ENCODE measurements around the gene TCF12. TPM values are rescaled to one million over a fixed set of nuclear protein-coding genes. Genes with fewer than 3 reads are reported as not detected.
"Not testable (repeated sequence)": the region's sequence is repeated elsewhere in the genome, so short reads cannot be mapped to it uniquely, and the experiment has no call there.

Gene TCF12
- total RNA-seq, 1 experiment from 2014 or later: 76.7 TPM

- Histone ChIP-seq H3K79me2 (ENCODE audit: insufficient read depth, low read length) (peaks cover 4% of the 10 kb centered on the region; the same call in 1 of the 2 replicates), H2BK5ac (ENCODE audit: insufficient read length, low read length) (no peak overlapping the region), H3K56ac (ENCODE audit: insufficient read length, low read depth, low read length) (no peak overlapping the region), H3K23ac (ENCODE audit: insufficient read length, low read depth, low read length) (no peak overlapping the region), H3K4me2 (ENCODE audit: insufficient read depth, insufficient read length, low read length) (no peak overlapping the region), H4K5ac (ENCODE audit: insufficient read length, low read depth, low read length) (no peak overlapping the region), H3K4ac (ENCODE audit: low read depth, low read length) (no peak overlapping the region), H3K18ac (ENCODE audit: insufficient read length, low read depth, low read length) (no peak overlapping the region), H2BK12ac (ENCODE audit: insufficient read length, low read depth, low read length) (no peak overlapping the region), H2BK120ac (ENCODE audit: low read depth, low read length, poor library complexity, severe bottlenecking) (no peak overlapping the region), H4K8ac (replicated peaks; ENCODE audit: insufficient read length, low read depth, low read length) (no peak overlapping the region), H3K23me2 (ENCODE audit: insufficient read length, low read depth, low read length, poor library complexity, severe bottlenecking) (no peaks in the 10 kb centered on the region), H2AFZ (ENCODE audit: low read length) (no peak overlapping the region), H3T11ph (ENCODE audit: low read length) (no peak overlapping the region), H4K91ac (ENCODE audit: insufficient read length, low read depth, low read length) (no peak overlapping the region), H3K27ac (ENCODE audit: insufficient read length, low read depth, low read length) (no peak overlapping the region), H3K9ac (ENCODE audit: extremely low read depth, insufficient read length, low read length) (no peak overlapping the region), H3K14ac (ENCODE audit: insufficient read depth, low read length) (no peak overlapping the region), H3K4me1 (ENCODE audit: insufficient read depth, low read length) (peaks cover 5% of the 10 kb centered on the region), H3K9me3 (ENCODE audit: control insufficient read depth, low read depth, low read length) (no peaks in the 10 kb centered on the region), H2BK15ac (ENCODE audit: low read depth, low read length) (no peak overlapping the region), H3K27me3 (ENCODE audit: insufficient read depth, low read length) (no peaks in the 10 kb centered on the region), H3K79me1 (ENCODE audit: insufficient read depth, low read depth, low read length, poor library complexity, severe bottlenecking) (no peaks in the 10 kb centered on the region), H2BK20ac (ENCODE audit: low read depth, low read length, poor library complexity, severe bottlenecking) (no peak overlapping the region), H4K20me1 (ENCODE audit: control insufficient read depth, insufficient read depth, insufficient read length) (no peaks in the 10 kb centered on the region), H2AK5ac (ENCODE audit: insufficient read length, low read length) (no peak overlapping the region)
- H3K27ac Mint-ChIP-seq: peak overlapping the region in 2 of 3 experiments; percentile 8 to 52; a peak in 4 of 7 replicates
- H3K9me3 Mint-ChIP-seq: no peaks in the 10 kb centered on the region; a peak in 1 of 5 replicates
- no peaks in the 10 kb centered on the region for H3K27me3 Mint-ChIP-seq (ENCODE audit: low read depth)
- no peak for TF ChIP-seq CTCF (conservative IDR thresholded peaks at IDR 0.05)
- DNase-seq: no peak
- WGBS (ENCODE audit: extremely low coverage, insufficient read length, low lambda C conversion rate): no CpG with 5 or more reads among the region's 3 CpGs
- no peak overlapping the region for H3K4me3 Mint-ChIP-seq
- H3K4me1 Mint-ChIP-seq: peaks cover 17 to 26% of the 10 kb centered on the region in 2 experiments
- peaks cover 0 to 8% (median 4%) of the 10 kb centered on the region in 3 experiments; a peak in 3 of 7 replicates for H3K36me3 Mint-ChIP-seq (ENCODE audit: insufficient read depth in 1 of 3, low read depth in 3 of 3)
These were observed 94.1 kb downstream of the TCF12 start for GRCh38 chr15:57012556-57012955.

GRCh38 chr15:57014896-57015295 is 96.5 kb downstream of the TCF12 start:
- H4K91ac ChIP-seq (ENCODE audit: insufficient read length, low read depth, low read length); H3T11ph ChIP-seq (ENCODE audit: low read length); H3K4me1 ChIP-seq (ENCODE audit: insufficient read depth, low read length); H3K27me3 ChIP-seq (ENCODE audit: insufficient read depth, low read length); H2AK5ac ChIP-seq (ENCODE audit: insufficient read length, low read length); H3K9me3 Mint-ChIP-seq; H4K20me1 ChIP-seq (ENCODE audit: control insufficient read depth, insufficient read depth, insufficient read length); H3K27me3 Mint-ChIP-seq (ENCODE audit: low read depth); H2BK20ac ChIP-seq (ENCODE audit: low read depth, low read length, poor library complexity, severe bottlenecking); H3K9ac ChIP-seq (ENCODE audit: extremely low read depth, insufficient read length, low read length); H2BK120ac ChIP-seq (ENCODE audit: low read depth, low read length, poor library complexity, severe bottlenecking); H3K14ac ChIP-seq (ENCODE audit: insufficient read depth, low read length); H3K9me3 ChIP-seq (ENCODE audit: control insufficient read depth, low read depth, low read length); H2BK15ac ChIP-seq (ENCODE audit: low read depth, low read length); H3K4me3 Mint-ChIP-seq; H3K79me1 ChIP-seq (ENCODE audit: insufficient read depth, low read depth, low read length, poor library complexity, severe bottlenecking); DNase-seq; H3K23ac ChIP-seq (ENCODE audit: insufficient read length, low read depth, low read length); H3K79me2 ChIP-seq (ENCODE audit: insufficient read depth, low read length); H3K4ac ChIP-seq (ENCODE audit: low read depth, low read length); H4K8ac ChIP-seq (replicated peaks; ENCODE audit: insufficient read length, low read depth, low read length); H2AFZ ChIP-seq (ENCODE audit: low read length); H3K27ac Mint-ChIP-seq; H3K4me2 ChIP-seq (ENCODE audit: insufficient read depth, insufficient read length, low read length); H3K56ac ChIP-seq (ENCODE audit: insufficient read length, low read depth, low read length); H3K23me2 ChIP-seq (ENCODE audit: insufficient read length, low read depth, low read length, poor library complexity, severe bottlenecking); H3K18ac ChIP-seq (ENCODE audit: insufficient read length, low read depth, low read length); H3K36me3 Mint-ChIP-seq (ENCODE audit: insufficient read depth in 1 of 3, low read depth in 3 of 3); H4K5ac ChIP-seq (ENCODE audit: insufficient read length, low read depth, low read length); H2BK5ac ChIP-seq (ENCODE audit: insufficient read length, low read length); H3K27ac ChIP-seq (ENCODE audit: insufficient read length, low read depth, low read length); H2BK12ac ChIP-seq (ENCODE audit: insufficient read length, low read depth, low read length): not testable (repeated sequence)
- peaks cover 29 to 37% of the 10 kb centered on the region in 2 experiments for H3K4me1 Mint-ChIP-seq
- WGBS (ENCODE audit: extremely low coverage, insufficient read length, low lambda C conversion rate): no CpG with 5 or more reads among the region's 5 CpGs

All from H9 (cell line).